ENCODE results near the gene ADAMTSL1. TPM values are rescaled to one million over a fixed set of nuclear protein-coding genes. Genes with fewer than 3 reads are reported as not detected.

Gene ADAMTSL1
- total and polyA plus RNA-seq, 9 of the 15 experiments (the other 6 are each of a cell fraction or from before 2014, with no cell fraction given): 0.01 TPM; not detected in 8

DNA sequence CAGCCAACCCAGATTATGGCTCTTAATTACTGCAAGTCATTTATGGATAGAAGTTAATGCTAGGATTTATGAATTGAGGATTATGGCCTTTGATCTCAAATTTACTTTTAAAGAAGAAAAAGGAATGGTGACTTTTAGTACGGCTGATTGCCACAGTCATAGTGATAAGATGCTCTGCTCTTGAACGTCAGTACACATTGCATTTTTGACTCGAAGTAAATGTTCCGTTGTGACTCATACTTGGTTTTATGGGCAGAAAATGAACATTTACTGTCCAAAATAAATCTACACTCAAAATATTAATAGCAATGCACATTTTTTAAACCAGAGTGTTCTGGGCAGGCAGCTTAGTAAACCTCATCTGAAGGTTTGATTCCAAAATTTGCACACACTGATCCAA lies 830 bp downstream of the ADAMTSL1 start:
- no peaks in the 10 kb centered on the region for H3K9me1 ChIP-seq (ENCODE audit: control insufficient read depth, insufficient read depth, low read length)
- H3K4me3 ChIP-seq: no peak overlapping the region
- CTCF ChIA-PET (ENCODE audit: low intra/inter-chr PET ratio): no interaction called here
- H4K20me1 ChIP-seq (replicated peaks; ENCODE audit: control insufficient read depth, insufficient read depth, low read length): no peaks in the 10 kb centered on the region
- no TSS peak for BruUV-seq (replicated peaks)
- H3K4me2 ChIP-seq (ENCODE audit: insufficient read depth, low read length): no peak overlapping the region
- no peak overlapping the region for H3K27ac ChIP-seq (ENCODE audit: extremely low read depth, low read depth, low read length)
- H3K79me2 ChIP-seq (ENCODE audit: control insufficient read depth, insufficient read depth, low read length): no peaks in the 10 kb centered on the region
- no peak overlapping the region for H2AFZ ChIP-seq (ENCODE audit: low read depth, low read length)
- TF ChIP-seq RAD51 (IDR thresholded peaks at IDR 0.05; ENCODE audit: borderline replicate concordance, low read depth) (no peak), MYBL2 (IDR thresholded peaks at IDR 0.05; ENCODE audit: low read depth) (no peak), MYBL2 (CRISPR knock-in tag; IDR thresholded peaks at IDR 0.05; ENCODE audit: borderline replicate concordance) (no peak), POLR2AphosphoS2 (IDR thresholded peaks at IDR 0.05; ENCODE audit: low read length) (no peak), HIVEP1 (CRISPR knock-in tag; IDR thresholded peaks at IDR 0.05) (no peak), MYNN (IDR thresholded peaks at IDR 0.05) (no peak), MYNN (CRISPR knock-in tag; IDR thresholded peaks at IDR 0.05) (no peak), RBM15 (IDR thresholded peaks at IDR 0.05; ENCODE audit: insufficient read depth, low read length) (no peak), GTF2F1 (IDR thresholded peaks at IDR 0.05; ENCODE audit: low read depth, low read length) (no peak)
- TF ChIP-seq, protein P1, sequence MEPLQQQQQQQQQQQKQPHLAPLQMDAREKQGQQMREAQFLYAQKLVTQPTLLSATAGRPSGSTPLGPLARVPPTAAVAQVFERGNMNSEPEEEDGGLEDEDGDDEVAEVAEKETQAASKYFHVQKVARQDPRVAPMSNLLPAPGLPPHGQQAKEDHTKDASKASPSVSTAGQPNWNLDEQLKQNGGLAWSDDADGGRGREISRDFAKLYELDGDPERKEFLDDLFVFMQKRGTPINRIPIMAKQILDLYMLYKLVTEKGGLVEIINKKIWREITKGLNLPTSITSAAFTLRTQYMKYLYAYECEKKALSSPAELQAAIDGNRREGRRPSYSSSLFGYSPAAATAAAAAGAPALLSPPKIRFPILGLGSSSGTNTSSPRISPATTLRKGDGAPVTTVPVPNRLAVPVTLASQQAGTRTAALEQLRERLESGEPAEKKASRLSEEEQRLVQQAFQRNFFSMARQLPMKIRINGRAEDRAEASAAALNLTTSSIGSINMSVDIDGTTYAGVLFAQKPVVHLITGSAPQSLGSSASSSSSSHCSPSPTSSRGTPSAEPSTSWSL (CRISPR knock-in tag; IDR thresholded peaks at IDR 0.05; ENCODE audit: borderline replicate concordance): no peak
- TF ChIP-seq, protein P2, sequence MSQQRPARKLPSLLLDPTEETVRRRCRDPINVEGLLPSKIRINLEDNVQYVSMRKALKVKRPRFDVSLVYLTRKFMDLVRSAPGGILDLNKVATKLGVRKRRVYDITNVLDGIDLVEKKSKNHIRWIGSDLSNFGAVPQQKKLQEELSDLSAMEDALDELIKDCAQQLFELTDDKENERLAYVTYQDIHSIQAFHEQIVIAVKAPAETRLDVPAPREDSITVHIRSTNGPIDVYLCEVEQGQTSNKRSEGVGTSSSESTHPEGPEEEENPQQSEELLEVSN (IDR thresholded peaks at IDR 0.05; ENCODE audit: borderline replicate concordance in 1 of 2, extremely low read depth in 1 of 2, insufficient read depth in 1 of 2, insufficient read length in 1 of 2, low read depth in 1 of 2, low read length in 1 of 2, poor library complexity in 1 of 2, severe bottlenecking in 1 of 2): no peak
- TF ChIP-seq, protein P3, sequence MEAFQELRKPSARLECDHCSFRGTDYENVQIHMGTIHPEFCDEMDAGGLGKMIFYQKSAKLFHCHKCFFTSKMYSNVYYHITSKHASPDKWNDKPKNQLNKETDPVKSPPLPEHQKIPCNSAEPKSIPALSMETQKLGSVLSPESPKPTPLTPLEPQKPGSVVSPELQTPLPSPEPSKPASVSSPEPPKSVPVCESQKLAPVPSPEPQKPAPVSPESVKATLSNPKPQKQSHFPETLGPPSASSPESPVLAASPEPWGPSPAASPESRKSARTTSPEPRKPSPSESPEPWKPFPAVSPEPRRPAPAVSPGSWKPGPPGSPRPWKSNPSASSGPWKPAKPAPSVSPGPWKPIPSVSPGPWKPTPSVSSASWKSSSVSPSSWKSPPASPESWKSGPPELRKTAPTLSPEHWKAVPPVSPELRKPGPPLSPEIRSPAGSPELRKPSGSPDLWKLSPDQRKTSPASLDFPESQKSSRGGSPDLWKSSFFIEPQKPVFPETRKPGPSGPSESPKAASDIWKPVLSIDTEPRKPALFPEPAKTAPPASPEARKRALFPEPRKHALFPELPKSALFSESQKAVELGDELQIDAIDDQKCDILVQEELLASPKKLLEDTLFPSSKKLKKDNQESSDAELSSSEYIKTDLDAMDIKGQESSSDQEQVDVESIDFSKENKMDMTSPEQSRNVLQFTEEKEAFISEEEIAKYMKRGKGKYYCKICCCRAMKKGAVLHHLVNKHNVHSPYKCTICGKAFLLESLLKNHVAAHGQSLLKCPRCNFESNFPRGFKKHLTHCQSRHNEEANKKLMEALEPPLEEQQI (IDR thresholded peaks at IDR 0.05): no peak
- TF ChIP-seq, protein P4, sequence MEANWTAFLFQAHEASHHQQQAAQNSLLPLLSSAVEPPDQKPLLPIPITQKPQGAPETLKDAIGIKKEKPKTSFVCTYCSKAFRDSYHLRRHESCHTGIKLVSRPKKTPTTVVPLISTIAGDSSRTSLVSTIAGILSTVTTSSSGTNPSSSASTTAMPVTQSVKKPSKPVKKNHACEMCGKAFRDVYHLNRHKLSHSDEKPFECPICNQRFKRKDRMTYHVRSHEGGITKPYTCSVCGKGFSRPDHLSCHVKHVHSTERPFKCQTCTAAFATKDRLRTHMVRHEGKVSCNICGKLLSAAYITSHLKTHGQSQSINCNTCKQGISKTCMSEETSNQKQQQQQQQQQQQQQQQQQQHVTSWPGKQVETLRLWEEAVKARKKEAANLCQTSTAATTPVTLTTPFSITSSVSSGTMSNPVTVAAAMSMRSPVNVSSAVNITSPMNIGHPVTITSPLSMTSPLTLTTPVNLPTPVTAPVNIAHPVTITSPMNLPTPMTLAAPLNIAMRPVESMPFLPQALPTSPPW (CRISPR knock-in tag; IDR thresholded peaks at IDR 0.05): no peak
- TF ChIP-seq, protein P5, sequence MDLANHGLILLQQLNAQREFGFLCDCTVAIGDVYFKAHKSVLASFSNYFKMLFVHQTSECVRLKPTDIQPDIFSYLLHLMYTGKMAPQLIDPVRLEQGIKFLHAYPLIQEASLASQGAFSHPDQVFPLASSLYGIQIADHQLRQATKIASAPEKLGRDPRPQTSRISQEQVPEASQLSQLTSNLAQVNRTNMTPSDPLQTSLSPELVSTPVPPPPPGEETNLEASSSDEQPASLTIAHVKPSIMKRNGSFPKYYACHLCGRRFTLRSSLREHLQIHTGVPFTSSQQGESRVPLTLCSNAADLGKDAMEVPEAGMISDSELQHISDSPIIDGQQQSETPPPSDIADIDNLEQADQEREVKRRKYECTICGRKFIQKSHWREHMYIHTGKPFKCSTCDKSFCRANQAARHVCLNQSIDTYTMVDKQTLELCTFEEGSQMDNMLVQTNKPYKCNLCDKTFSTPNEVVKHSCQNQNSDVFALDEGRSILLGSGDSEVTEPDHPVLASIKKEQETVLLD (IDR thresholded peaks at IDR 0.05): no peak
- FAIRE-seq (no peak), ATAC-seq (no peak), DNase-seq (ENCODE audit: extremely low read depth in 1 of 4, low spot score in 3 of 4) (no peak)
- WGBS (ENCODE audit: insufficient coverage, low coverage, missing lambda C conversion rate): 2% methylated on average over 4 of the region's 4 CpGs
- H3K36me3 ChIP-seq (ENCODE audit: control insufficient read depth, insufficient read depth, low read length): no peaks in the 10 kb centered on the region
- H3K9ac ChIP-seq (ENCODE audit: insufficient read depth in 1 of 2, low read depth in 2 of 2, low read length in 2 of 2): no peak overlapping the region
- no peaks in the 10 kb centered on the region for H3K4me1 ChIP-seq (replicated peaks in 1 of 2; ENCODE audit: control insufficient read depth in 2 of 2, insufficient read depth in 2 of 2, low read length in 2 of 2)
- in situ Hi-C loops (cut with MboI) (no loop called here), intact Hi-C loops (cut with micrococcal nuclease) (no loop called here)
- H3K27me3 ChIP-seq (ENCODE audit: control insufficient read depth in 2 of 2, insufficient read depth in 2 of 2, low read length in 2 of 2): no peaks in the 10 kb centered on the region
- POLR2A ChIA-PET: no interaction called here
- H3K9me3 ChIP-seq (replicated peaks; ENCODE audit: control insufficient read depth, insufficient read depth, low read depth, low read length): no peaks in the 10 kb centered on the region

Measured in K562 (cell line).